Thyroid gland (tissue), 4 donors: ENCODE measurements around the gene LPCAT1.

Source experiments
- POLR2A ChIP-seq, 2 donors: fragments of 450-650 bp; IDR thresholded peaks; one replicate each; pipeline ENCODE4 v1.6.1; 2017; ENCODE audit warnings: antibody characterized with exemption in 2 of 2, mild to moderate bottlenecking in 2 of 2, moderate library complexity in 1 of 2
- TF ChIP-seq, protein P1 (sequence below), 6 experiments: fragments of 200-600 bp in 3 of 6; fragments of 450-650 bp in 3 of 6; sonication (generic) in 3 of 6; IDR thresholded peaks; one replicate each; pipeline ENCODE4 v1.5.1; 2016 to 2019; ENCODE audit warnings: antibody characterized with exemption in 6 of 6, mild to moderate bottlenecking in 2 of 6, inconsistent platforms in 1 of 6, moderate library complexity in 1 of 6

DNA sequence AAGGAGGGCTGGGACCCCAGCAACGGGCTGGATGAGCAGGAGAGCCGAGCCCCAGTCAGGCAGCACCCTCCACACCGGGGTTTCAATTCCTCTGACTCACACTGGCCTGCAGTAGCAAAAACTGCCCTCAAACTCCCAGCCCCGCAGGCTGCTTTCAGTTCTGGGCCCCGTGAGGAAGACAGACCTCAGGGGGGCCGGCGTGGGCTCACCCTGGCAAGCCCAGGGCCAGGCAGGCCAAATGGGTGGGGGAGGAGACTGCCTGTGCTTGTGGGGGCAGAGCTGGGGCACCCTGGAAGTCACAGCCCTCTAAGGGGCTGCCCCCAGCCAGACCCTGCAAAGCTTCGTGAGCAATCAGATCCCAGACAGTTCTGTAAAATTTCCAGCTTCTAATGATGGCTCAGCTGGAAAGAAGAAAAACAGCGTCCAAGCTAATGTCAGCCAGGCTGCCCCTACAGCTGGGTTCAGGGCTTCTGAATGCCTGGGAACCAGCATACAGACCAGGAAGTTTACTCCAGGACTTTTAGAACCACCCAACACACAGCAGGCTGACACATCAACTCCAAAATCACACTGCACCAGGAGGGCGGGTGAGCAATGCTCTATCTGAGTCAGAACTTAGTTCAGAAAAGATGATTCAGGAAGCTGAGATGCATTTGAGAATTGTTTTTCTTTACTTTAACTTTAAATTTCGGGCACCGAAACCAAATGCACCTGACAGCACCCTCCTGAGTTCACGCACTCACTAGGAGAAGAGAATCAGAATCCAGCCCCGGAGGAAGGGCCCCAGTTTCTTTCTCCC, 34.7 kb downstream of the LPCAT1 start:
- TF ChIP-seq, protein P1, sequence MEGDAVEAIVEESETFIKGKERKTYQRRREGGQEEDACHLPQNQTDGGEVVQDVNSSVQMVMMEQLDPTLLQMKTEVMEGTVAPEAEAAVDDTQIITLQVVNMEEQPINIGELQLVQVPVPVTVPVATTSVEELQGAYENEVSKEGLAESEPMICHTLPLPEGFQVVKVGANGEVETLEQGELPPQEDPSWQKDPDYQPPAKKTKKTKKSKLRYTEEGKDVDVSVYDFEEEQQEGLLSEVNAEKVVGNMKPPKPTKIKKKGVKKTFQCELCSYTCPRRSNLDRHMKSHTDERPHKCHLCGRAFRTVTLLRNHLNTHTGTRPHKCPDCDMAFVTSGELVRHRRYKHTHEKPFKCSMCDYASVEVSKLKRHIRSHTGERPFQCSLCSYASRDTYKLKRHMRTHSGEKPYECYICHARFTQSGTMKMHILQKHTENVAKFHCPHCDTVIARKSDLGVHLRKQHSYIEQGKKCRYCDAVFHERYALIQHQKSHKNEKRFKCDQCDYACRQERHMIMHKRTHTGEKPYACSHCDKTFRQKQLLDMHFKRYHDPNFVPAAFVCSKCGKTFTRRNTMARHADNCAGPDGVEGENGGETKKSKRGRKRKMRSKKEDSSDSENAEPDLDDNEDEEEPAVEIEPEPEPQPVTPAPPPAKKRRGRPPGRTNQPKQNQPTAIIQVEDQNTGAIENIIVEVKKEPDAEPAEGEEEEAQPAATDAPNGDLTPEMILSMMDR (IDR thresholded peaks at IDR 0.05): no peak
- no peak for TF ChIP-seq POLR2A (IDR thresholded peaks at IDR 0.05)
